ENCODE measurements around the gene ENDOV.
A peak's percentile ranks its signal among the peaks of the same experiment; 100 is the strongest.
"Not testable (repeated sequence)": the region's sequence is repeated elsewhere in the genome, so short reads cannot be mapped to it uniquely, and the experiment has no call there.

Gene ENDOV

DNA sequence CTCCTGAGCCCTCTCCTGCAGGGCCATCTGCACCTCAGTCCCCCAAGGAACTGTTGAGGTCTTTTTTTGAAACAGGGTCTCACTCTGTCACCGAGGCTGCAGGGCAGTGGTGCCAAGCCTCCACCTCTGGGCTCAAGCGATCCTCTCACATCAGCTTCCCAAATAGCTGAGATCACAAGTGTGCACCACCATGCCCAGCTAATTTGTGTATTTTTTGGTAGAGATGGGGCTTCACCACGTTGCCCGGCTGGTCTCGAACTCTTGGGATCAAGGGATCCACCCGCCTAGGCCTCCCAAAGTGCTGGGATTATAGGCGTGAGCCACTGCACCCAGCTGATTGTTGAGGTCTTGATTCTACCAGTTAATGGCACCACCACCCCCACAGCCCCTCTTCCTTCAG lies 27.9 kb upstream of the ENDOV start:
- no peak overlapping the region for H3K4me3 ChIP-seq
- no peak overlapping the region for H3K27ac ChIP-seq

DNA sequence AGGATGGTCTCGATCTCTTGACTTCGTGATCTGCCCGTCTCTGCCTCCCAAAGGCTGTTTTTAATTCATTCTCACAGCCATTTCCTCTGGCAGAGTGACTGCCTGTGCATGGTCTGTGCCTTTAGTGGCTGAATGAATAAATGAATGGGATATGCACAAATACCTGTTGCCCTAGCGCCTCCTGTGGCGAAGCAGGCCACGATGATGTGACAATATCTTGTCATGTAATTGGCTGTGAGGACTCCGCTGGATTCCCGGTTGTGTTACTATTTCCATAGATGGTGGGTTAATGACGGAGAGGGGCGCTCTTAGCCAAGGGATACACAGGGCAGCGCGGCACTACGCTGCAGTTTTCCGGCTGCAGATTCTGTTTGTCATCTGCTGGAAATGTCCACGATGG lies 26.8 kb upstream of the ENDOV start:
- H3K27ac ChIP-seq = no peak overlapping the region
- no peak overlapping the region for H3K4me3 ChIP-seq

DNA sequence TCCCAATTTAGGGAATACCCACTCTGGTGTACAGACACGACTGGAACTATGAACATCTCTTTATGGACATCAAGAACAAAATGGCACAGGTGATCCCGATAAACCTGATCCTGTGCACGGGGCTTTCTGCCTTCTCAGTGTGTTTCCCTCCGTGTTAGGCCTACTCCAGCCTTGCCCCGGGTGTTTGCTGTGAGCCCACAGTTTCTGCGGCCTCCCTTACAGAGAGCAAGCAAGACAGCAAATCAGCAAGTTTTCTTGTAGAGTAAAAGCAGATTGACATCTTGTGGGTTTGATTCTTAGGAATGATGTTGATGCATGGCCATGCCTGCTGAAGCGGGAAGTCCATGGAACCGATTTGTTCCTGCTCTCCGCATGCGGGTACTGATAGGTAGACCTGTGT lies 26.4 kb upstream of the ENDOV start:
- no peak overlapping the region for H3K27ac ChIP-seq
- no peak overlapping the region for H3K4me3 ChIP-seq

DNA sequence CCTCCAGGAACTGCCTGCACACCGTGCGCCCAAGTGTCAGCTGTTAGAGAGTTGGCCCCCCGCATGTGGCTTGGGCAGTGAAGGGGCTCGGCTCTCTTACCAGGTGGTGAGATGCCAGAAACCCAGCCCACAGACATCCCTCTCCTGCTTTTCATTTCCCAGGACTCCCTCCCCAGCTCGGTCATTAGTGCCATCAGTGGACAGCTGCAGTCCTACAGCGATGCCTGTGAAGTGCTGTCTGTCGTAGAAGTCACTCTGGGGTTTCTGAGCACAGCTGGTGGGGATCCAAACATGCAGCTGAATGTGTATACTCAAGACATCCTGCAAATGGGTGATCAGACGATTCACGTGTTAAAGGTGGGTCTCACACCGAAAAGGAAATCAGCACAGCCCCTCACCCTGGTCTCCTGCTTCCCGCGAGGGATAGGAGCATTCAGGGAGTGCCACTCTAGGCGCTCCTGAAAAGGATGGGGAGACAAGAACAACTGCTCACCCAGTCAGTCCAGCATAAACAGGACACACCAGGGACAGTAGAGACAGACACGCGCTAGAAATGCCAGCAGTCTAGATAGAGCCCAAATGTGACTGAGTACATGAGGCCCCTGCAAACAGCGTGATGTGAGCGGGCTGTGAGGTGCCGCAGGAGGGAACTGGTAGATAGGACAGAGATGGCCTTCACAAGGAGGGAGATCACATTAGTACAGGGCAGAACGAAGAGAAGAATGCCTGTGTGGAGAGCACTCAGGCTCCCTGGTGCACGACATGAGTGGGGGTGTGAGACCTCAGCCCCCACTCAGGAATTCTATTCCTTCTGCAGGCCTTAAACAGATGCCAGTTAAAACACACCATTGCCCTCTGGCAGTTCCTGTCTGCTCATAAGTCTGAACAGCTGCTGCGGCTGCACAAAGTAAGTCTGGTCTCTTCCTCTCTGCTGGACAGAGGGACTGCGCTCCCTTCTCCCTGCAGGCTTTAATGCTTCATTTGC lies 25.7 kb upstream of the ENDOV start:
- Histone ChIP-seq H3K27ac (no peak overlapping the region), H3K4me3 (no peak overlapping the region)

DNA sequence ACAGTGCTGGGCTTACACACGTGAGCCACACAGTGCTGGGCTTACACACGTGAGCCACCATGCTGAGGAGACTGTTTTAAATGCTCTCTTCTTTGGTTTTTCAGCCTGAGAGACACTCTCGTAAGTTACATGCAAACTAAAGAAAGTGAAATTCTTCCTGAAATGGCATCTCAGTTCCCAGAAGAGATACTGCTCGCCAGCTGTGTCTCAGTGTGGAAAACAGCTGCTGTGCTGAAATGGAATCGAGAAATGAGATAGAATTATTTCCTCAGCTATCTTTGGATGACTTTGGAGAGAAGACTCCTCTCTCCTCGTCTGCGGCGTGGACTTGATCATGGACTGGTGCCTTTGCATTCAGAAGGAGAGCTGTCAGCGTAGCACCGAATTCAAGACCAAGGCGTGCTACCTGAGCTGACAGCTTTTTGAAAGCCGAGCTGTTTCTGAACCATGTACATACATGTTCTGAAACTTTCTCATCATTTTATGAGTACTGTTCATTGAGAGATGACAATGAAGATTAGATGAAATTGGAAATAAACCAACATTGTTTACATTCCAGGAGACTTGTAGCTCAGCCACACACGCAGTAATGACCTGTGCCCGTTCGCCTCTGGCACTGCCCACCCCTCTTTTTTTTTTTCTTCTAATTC lies 21.6 kb upstream of the ENDOV start:
- no peak overlapping the region for H3K4me3 ChIP-seq
- H3K27ac ChIP-seq = no peak overlapping the region

DNA sequence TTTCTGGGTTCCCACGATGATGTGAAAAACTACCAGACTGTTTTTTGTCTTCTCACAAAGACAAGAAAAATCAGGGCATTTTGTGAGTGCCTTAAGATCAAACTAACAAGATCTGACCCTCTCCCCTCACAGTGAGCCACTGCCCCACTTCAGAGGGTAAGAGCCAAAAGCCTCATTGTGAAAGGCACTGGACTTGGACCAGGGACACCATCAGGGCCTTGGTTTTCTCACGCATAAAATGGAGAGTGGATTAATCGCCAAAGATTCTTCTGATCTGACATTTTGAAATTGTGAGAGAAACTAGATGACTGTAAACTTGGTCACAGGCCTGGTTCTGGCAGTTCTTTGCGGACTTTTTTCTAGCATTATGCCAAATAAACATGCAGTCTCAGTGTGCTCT lies 21.0 kb upstream of the ENDOV start:
- Histone ChIP-seq H3K4me3 (no peak overlapping the region), H3K27ac (no peak overlapping the region)

DNA sequence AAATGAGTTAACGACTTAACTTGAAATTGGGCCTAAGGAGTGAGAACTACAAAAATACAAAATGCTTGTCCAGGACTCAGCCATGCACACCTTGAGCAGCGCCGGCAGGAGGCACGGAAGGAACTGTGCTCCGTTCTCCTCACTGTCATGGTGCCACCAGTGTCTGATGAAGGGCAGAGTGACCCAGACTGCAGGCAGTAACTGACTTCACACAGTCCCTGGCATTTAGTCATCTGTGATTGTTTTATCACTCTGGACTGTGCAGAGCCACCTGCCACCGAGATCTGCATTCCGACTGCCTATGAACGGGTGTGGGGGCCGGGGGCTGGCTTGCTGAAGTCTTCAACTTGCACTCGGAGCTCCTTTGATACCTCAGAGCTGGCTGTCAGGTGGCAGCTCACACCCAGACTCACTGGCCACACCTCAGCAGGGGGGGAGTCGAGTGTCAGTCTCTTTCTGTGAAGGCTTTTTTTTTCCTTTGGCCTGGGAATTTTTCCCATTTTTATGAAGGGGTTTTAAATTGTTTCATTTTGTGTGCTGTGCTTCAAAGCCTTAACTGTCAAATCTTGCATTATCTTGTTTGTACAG lies 20.2 kb upstream of the ENDOV start:
- Histone ChIP-seq H3K27ac (no peak overlapping the region), H3K4me3 (no peak overlapping the region)

DNA sequence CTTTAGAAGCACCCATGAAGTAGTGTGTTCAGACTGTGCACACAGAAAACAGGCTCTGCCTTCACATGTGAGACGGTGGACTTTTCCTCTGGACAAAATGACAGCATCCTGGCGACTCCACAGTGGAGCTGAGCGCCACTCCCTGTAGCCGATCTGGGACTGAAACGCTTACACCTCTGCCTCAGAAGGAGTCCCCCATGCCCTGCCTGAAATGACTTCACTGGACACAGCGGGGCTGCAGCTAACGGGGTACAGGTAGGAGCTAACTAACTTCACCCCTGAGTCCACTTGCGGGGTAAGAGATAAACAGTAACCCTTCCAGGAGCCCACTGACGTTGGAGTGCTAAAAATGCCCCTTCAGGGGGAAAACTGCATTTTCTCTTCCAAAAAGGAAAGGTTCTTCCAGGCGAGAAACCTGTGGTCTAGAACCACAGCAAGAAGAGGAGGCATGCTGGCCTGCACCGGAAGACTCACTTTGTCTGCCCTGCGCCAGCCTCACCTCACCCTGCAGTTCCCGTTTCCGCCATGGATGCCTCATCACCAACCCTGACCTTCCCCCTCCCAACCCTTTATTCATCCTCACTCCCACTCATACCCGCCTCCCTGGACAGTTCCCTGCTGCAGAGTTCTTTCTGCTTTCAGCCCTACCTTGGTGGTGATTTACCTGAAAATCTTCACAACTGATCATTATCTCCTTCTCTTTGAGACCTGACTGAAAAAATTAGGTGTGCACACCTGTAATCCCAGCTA lies 19.4 kb upstream of the ENDOV start:
- Histone ChIP-seq H3K4me3 (no peak overlapping the region), H3K27ac (no peak overlapping the region)

DNA sequence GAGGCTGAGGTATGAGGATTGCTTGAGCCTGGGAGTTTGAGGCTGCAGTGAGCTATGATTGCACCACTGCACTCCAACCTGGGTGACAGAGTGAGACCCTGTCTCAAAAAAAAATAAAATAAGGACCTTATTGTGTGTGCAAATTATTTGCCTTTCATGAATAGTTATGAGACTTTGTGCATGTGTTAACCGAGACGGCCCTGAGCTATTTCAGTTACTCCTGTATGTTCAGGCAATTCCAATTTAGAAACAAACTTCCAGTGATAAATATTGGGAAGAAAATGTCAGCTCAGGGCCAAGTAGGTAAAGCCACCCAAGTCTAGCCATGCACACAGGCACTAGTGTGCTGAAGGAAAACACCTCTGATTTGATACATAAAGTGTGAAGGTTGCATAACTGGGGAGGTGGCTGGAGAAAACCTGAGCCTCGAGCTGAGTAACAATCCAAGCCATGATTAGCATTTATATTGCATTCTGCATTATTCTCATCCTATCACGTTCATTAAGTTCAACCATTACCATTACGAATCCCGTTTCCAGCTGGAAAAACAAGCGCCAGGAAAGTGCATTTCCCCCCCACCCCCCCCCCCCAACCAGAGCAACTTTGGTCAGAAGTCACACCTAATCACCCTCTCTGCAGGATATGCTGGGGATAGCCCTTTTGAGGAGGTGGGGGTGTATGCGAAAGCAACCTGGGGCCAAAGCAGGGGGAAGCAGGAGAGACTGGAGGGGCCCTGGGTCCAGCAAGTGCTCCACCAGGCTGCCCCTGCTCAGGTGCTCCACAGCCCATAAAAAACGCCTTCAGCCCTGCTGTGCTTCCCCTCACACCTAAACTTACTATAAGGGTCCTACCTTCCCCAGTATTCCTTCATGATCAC lies 18.6 kb upstream of the ENDOV start:
- Histone ChIP-seq H3K27ac (peak overlapping the region in 1 of 21 experiments; percentile 35), H3K4me3 (no peak overlapping the region)

DNA sequence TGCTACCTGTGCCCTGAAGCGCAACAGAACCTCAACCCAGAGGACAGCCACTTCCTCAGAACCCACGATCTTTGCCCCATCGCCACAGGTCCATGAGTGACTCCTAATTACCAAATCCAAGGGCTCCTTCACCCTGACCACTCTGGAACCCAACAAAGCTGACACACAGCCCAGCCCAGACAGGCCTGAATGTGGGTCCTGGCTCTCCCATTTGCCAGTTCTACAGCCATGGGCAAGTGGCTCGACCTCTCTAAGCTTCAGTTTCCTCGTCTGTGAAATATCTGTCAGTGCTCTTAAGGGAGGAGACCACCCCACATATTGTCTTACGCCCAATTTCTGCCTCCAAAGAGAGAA lies 18.0 kb upstream of the ENDOV start:
- H3K27ac ChIP-seq = peak overlapping the region in 1 of 21 experiments; percentile 35
- no peak overlapping the region for H3K4me3 ChIP-seq

DNA sequence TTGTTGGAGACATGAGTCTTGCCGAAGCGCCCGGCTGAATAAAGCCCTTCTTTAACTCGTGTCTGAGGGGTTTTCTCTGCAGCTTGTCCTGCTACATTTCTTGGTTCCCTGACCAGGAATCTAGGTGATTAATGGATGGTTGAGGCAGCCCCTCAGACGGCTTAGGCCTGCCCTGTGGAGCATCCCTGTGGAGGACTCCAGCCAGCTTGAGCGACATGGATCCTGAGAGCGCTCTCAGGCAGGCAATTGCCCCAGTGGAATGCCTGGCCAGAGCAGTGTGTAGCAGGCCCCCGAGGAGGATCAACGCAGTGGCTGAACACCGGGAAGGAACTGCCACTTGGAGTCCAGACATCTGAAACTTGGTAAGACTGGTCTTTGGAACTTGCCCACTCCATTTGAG lies 17.3 kb upstream of the ENDOV start:
- Histone ChIP-seq H3K4me3 (no peak overlapping the region), H3K27ac (no peak overlapping the region)

DNA sequence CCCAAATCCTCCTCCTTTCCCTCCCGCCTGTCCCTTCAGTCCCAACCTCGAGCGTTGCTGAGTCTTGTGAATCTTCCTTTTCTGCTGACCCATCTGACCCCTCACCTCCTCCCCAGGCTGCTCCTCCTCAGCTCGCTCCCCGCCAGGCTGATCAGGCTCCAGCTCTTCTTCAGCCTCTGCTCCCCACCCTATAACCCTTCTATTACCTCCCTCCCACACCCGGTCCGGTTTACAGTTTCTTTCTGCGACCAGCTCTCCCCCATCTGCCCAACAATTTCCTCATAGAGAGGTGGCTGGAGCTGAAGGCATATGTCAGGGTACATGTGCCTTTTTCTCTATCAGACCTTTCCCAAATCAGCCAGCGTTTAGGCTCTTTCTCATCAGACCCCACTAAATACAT lies 13.9 kb upstream of the ENDOV start:
- not testable (repeated sequence) for H3K27ac ChIP-seq, H3K4me3 ChIP-seq

DNA sequence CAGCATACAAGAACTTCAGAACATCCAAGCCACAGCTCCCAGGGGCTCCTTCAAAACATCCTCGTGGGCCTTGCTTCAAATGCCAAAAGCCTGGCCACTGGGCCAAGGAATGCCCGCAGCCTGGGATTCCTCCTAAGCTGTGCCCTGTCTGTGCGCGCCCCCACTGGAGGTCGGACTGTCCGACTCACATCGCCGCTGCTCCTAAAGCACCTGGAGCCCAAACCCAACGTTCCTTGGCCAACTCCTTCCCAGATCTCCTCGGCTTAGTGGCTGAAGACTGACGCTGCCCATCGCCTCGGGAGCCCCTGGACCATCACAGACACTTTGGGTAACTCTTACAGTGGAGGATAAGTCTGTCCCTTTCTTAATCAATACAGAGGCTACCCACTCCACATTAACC lies 12.9 kb upstream of the ENDOV start:
- not testable (repeated sequence) for H3K27ac ChIP-seq, H3K4me3 ChIP-seq

DNA sequence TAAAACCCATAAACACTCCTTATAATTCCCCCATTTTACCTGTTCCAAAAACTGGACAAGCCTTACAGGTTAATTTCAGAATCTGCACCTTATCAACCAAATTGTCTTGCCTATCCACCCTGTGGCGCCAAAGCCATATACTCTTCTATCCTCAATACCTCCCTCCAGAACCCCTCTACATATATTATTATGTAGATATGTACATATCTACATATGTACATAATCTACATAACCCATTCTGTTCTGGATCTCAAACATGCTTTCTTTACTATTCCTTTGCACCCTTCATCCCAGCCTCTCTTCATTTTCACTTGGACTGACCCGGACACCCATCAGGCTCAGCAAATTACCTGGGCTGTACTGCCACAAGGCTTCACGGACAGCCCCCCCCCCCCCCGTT lies 12.0 kb upstream of the ENDOV start:
- no peak overlapping the region for H3K4me3 ChIP-seq
- H3K27ac ChIP-seq = no peak overlapping the region

DNA sequence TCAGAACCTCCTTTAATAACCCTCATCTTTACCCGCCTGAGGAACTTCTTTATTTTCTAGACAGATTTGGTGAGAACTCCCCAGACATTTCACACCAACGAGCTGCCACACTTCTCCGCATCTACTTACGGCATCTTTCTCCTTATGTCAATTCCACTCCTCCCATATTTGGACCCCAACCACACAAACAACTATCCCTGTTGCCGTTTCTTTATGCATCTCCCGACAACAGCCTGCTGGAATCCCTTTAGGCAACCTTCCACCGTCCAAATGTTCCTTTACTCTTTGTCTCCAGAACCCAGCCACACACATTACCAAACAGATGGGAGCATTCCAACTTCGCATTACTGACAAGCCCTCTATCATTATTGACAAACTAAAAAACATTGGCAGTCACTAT lies 8.8 kb upstream of the ENDOV start:
- Histone ChIP-seq H3K27ac (no peak overlapping the region), H3K4me3 (no peak overlapping the region)

DNA sequence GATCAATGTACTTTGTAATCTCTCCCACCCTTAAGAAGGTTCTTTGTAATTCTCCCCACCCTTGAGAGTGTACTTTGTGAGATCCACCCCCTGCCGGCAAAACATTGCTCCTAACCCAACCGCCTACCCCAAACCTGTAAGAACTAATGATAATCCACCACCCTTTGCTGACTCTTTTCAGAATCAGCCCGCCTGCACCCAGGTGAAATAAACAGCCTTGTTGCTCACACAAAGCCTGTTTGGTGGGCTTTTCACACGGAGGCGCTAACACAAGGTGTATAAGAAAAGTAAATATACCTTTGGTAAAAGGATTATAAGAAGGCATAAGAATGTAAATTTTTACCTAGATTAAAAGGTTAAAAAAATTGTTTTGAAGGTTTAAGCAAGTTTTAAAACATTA lies 7.0 kb upstream of the ENDOV start:
- not testable (repeated sequence) for H3K27ac ChIP-seq

DNA sequence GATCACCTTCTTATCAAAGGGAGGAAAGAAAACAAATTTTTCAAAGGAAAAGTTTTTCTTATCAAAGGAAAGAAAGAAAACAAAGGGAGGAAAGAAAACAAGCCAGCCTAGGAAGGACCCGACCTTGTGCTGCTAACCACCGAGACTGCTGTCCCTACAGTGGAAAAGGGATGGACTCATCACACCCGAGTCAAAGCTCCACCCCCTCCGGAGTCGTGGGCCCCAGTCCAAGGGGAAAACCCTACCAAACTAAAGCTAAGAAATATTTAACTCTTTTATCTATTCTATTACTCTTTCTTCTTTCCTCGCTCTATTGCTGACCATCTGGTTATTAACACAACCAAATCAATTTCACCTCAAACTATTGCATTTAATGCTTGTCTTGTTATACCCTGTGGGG lies 6.1 kb upstream of the ENDOV start:
- no peak overlapping the region for H3K27ac ChIP-seq
- H3K4me3 ChIP-seq = no peak overlapping the region

More for the DNA sequence above, 7.0 kb upstream of the ENDOV start:
- not testable (repeated sequence) for H3K4me3 ChIP-seq

DNA sequence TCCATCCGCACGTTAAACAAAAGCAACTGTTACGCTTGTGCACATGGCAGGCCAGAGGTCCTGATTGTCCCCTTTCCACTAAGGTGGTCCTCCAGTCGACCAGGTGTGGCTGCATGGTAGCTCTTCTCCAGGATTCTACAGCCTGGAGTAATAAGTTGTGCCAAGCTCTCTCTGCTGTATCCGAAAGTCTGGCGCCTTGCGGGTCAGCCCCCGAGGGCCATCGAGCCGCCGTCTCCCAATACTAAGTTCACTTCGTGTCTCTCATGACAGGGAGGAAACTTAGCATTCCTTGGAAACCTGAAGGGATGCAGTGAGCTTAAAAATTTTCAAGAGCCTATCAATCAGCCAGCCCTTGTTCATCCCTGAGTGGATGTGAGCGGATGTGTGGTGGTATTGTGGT lies 5.3 kb upstream of the ENDOV start:
- no peak overlapping the region for H3K4me3 ChIP-seq
- no peak overlapping the region for H3K27ac ChIP-seq

DNA sequence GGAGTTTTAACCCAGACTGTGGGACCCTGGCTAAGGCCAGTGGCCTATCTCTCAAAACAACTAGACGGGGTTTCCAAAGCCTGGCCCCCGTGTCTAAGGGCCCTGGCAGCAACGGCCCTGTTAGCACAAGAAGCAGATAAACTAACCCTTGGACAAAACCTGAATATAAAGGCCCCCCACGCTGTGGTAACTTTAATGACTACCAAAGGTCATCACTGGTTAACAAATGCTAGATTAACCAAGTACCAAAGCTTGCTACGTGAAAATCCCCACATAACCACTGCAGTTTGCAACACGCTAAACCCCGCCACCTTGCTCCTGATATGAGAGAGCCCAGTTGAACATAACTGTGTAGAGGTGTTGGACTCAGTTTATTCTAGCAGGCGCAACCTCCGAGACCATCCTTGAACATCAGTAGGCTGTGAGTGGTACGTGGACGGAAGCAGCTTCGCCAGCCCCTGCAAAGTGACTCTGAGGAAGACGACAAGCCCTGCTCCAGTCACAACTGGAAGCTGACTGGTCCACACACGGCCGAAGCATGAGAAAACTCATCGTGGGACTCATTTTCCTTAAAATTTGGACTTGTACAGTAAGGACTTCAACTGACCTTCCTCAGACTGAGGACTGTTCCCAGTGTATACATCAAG lies 4.4 kb upstream of the ENDOV start:
- H3K4me3 ChIP-seq, H3K27ac ChIP-seq: not testable (repeated sequence)
